ENCODE data around the gene TAF11L5. TPM values are rescaled to one million over a fixed set of nuclear protein-coding genes. Genes with fewer than 3 reads are reported as not detected.
"Not testable (repeated sequence)": the region's sequence is repeated elsewhere in the genome, so short reads cannot be mapped to it uniquely, and the experiment has no call there.

The TAF11L5 gene
- total RNA-seq, 2 donors from 2014 or later: not detected

DNA sequence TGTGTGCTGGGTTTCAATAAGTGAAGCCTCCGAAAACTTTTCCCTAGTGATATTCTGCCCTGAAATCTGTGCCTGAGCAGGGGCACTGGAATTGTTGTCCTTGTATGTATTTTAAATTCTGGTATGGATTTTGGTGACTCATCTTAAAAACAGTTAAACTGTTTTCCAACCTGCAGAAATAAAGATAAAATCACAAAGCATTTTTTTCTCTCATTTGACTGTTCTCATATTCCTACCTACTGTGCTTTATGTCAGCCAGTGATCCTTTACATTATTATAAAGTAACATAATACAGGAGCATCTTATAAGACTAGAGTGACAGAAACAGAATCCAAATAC is 37.9 kb upstream of the TAF11L5 start:
- 96% methylated on average over 1 of the region's 1 CpG for WGBS
- no peak for DNase-seq (ENCODE audit: low spot score)
- H3K9me3 ChIP-seq: no peaks in the 10 kb centered on the region
- H3K4me3 ChIP-seq: no peak overlapping the region
- no peak overlapping the region for H3K27ac ChIP-seq
- H3K4me1 ChIP-seq (replicated peaks): no peaks in the 10 kb centered on the region
- intact Hi-C loops (cut with DNase I): no loop called here
- H3K36me3 ChIP-seq: no peaks in the 10 kb centered on the region
- H3K27me3 ChIP-seq (replicated peaks; ENCODE audit: insufficient read depth): no peaks in the 10 kb centered on the region
- TF ChIP-seq POLR2AphosphoS5 (IDR thresholded peaks at IDR 0.05) (no peak), POLR2A (IDR thresholded peaks at IDR 0.05) (no peak)
- TF ChIP-seq, protein P1, sequence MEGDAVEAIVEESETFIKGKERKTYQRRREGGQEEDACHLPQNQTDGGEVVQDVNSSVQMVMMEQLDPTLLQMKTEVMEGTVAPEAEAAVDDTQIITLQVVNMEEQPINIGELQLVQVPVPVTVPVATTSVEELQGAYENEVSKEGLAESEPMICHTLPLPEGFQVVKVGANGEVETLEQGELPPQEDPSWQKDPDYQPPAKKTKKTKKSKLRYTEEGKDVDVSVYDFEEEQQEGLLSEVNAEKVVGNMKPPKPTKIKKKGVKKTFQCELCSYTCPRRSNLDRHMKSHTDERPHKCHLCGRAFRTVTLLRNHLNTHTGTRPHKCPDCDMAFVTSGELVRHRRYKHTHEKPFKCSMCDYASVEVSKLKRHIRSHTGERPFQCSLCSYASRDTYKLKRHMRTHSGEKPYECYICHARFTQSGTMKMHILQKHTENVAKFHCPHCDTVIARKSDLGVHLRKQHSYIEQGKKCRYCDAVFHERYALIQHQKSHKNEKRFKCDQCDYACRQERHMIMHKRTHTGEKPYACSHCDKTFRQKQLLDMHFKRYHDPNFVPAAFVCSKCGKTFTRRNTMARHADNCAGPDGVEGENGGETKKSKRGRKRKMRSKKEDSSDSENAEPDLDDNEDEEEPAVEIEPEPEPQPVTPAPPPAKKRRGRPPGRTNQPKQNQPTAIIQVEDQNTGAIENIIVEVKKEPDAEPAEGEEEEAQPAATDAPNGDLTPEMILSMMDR (IDR thresholded peaks at IDR 0.05): no peak

DNA sequence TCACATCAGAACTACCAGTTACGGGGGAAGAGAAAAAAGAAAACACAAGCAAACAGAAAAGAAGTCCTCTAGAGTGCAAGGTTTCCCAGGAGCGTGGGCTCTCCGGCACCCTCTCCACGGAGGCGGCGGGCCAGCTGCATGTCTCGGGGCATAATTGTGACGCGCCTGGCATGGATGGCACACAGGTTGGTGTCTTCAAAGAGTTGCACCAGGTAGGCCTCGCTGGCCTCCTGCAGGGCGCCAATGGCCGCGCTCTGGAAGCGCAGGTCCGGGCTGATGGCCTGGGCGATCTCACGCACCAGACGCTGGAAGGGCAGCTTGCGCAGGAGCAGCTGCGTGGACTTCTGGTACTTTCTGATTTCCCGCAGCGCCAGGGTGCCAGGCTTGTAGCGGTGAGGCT is 33.8 kb upstream of the TAF11L5 start:
- intact Hi-C loops (cut with DNase I); H3K27me3 ChIP-seq (replicated peaks; ENCODE audit: insufficient read depth); H3K36me3 ChIP-seq; H3K9me3 ChIP-seq; H3K4me3 ChIP-seq; DNase-seq (ENCODE audit: low spot score); H3K4me1 ChIP-seq (replicated peaks); H3K27ac ChIP-seq: not testable (repeated sequence)
- 96% methylated on average over 23 of the region's 23 CpGs for WGBS

DNA sequence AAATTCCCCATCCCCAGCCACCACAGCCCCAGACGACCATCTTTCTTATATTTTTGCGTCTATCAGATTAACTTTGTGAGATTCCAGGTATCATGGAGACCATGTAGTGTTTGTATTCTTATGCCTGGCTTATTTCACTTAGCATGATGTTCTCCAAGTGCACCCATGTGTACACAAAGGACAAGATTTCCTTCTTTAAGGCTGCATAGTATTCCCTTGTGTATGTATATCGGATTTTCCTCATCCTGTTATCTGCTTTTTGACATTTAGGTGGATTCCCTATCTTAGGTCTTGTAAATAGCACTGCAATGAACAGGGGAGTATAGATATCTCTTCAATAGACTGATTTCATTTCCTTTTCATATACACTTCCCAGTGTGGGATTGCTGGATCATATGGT is 32.3 kb upstream of the TAF11L5 start:
- H3K9me3 ChIP-seq: no peaks in the 10 kb centered on the region
- H3K4me3 ChIP-seq: no peak overlapping the region
- intact Hi-C loops (cut with DNase I): no loop called here
- H3K36me3 ChIP-seq: no peaks in the 10 kb centered on the region
- no peaks in the 10 kb centered on the region for H3K4me1 ChIP-seq (replicated peaks)
- H3K27me3 ChIP-seq (replicated peaks; ENCODE audit: insufficient read depth): no peaks in the 10 kb centered on the region
- H3K27ac ChIP-seq: no peak overlapping the region
- DNase-seq (ENCODE audit: low spot score): no peak
- TF ChIP-seq POLR2A (IDR thresholded peaks at IDR 0.05) (no peak), POLR2AphosphoS5 (IDR thresholded peaks at IDR 0.05) (no peak)
- TF ChIP-seq, protein P1 (IDR thresholded peaks at IDR 0.05): no peak
- WGBS: 92% methylated on average over 3 of the region's 3 CpGs

DNA sequence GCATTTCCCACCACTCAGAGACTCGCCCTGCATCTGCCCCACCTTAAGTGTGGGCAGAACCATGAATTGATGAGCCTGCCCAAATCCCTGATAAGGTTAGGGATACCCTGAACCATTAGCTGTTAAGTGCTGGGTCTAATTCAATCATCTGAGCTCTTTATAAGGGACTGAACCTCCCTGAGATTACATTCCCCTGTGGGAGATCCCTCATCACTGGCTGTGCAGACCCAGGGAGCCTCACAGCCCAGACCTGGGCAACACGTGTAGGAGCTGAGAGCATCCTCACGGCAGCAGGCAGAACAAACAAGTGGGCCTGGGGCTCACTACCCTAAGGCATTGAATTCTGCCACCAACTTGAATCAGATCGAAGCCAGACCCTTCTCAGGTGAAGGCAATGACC is 27.6 kb upstream of the TAF11L5 start:
- no peak for DNase-seq (ENCODE audit: low spot score)
- H3K27ac ChIP-seq: no peak overlapping the region

DNA sequence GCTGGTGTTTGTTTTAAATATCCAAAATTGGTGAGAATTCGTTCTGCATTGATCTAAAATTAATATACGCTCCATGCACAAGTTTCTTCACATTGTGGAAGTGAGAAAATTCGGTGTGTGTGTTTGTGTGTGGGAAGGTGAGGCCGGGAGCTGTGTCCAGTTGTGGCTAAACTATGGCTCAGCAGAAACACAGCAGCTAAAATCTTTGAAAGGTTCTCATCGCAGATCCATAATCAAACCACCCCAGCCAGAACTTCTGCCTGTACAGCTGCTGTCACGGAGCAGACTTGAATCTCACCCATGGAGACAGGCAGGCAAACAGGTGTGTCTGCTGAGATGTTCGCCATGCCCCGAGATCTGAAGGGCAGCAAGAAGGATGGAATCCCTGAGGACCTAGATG is 27.1 kb upstream of the TAF11L5 start, which contains the start of gene TAF11L2:
TAF11L2 (plus strand) TSS at position 301 of the 400 bp plus-strand sequence.
- intact Hi-C loops (cut with DNase I); H3K9me3 ChIP-seq; H3K4me3 ChIP-seq; DNase-seq (ENCODE audit: low spot score); H3K27me3 ChIP-seq (replicated peaks; ENCODE audit: insufficient read depth); H3K27ac ChIP-seq; H3K36me3 ChIP-seq; H3K4me1 ChIP-seq (replicated peaks): not testable (repeated sequence)
- WGBS: 95% methylated on average over 8 of the region's 8 CpGs

More for the DNA sequence above, 27.6 kb upstream of the TAF11L5 start:
- Histone ChIP-seq H3K36me3 (no peaks in the 10 kb centered on the region), H3K27me3 (replicated peaks; ENCODE audit: insufficient read depth) (no peaks in the 10 kb centered on the region), H3K9me3 (no peaks in the 10 kb centered on the region), H3K4me1 (replicated peaks) (no peaks in the 10 kb centered on the region), H3K4me3 (no peak overlapping the region)
- intact Hi-C loops (cut with DNase I): no loop called here
- TF ChIP-seq, protein P1 (IDR thresholded peaks at IDR 0.05): no peak
- TF ChIP-seq POLR2A (IDR thresholded peaks at IDR 0.05) (no peak), POLR2AphosphoS5 (IDR thresholded peaks at IDR 0.05) (no peak)
- WGBS: 74% methylated on average over 4 of the region's 4 CpGs

DNA sequence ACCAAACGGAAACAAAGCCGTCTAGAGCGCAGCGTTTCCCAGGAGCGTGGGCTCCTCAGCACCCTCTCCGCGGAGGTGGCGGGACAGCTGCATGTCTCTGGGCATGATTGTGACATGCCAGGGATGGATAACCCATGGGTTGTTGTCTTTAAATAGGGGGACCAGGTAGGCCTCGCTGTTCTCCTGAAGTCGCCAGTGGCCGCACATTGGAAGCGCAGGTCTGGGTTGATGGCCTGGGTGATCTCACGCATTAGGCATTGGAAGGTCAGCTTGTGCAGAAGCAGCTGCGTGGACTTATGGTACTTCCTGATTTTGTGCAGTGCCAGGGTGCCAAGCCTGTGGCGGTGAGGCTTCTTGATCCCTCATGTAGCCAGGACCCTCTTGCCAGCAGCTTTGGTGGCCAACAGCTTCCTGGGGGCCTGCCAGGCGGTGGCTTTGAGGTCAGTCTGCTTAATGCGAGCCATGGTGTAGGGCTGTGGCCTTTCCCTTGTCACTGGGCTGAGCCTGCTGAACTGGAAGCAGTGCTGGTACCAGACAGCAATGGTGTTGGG is 13.2 kb upstream of the TAF11L5 start:
- Histone ChIP-seq H3K27ac (no peak overlapping the region), H3K36me3 (no peaks in the 10 kb centered on the region), H3K27me3 (replicated peaks; ENCODE audit: insufficient read depth) (no peaks in the 10 kb centered on the region), H3K9me3 (no peaks in the 10 kb centered on the region), H3K4me3 (no peak overlapping the region), H3K4me1 (replicated peaks) (no peaks in the 10 kb centered on the region)
- TF ChIP-seq POLR2A (IDR thresholded peaks at IDR 0.05): no peak
- TF ChIP-seq, protein P1 (IDR thresholded peaks at IDR 0.05): no peak
- TF ChIP-seq POLR2AphosphoS5 (IDR thresholded peaks at IDR 0.05): no peak
- intact Hi-C loops (cut with DNase I): no loop called here
- 95% methylated on average over 17 of the region's 17 CpGs for WGBS
- DNase-seq (ENCODE audit: low spot score): no peak

DNA sequence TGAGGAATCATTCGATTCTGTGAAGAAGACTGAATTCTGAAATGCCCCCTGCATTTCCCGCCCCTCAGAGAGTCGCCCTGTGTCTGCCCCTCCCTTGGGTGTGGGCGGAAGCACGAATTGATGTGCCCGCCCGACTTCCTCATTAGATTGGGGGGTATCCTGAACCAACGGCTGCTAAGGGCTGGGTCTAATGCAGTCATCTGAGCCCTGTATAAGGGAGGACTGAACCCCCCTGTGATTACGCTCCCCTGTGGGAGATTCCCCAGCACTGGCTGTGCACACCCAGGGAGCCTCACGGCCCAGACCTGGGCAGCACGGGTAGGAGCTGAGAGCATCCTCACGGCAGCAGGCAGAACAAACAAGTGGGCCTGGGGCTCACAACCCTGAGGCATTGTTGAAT is 7.5 kb upstream of the TAF11L5 start:
- 84% methylated on average over 11 of the region's 12 CpGs for WGBS
- H3K27ac ChIP-seq; intact Hi-C loops (cut with DNase I); H3K4me1 ChIP-seq (replicated peaks); H3K27me3 ChIP-seq (replicated peaks; ENCODE audit: insufficient read depth); H3K4me3 ChIP-seq; H3K9me3 ChIP-seq; H3K36me3 ChIP-seq; DNase-seq (ENCODE audit: low spot score): not testable (repeated sequence)

DNA sequence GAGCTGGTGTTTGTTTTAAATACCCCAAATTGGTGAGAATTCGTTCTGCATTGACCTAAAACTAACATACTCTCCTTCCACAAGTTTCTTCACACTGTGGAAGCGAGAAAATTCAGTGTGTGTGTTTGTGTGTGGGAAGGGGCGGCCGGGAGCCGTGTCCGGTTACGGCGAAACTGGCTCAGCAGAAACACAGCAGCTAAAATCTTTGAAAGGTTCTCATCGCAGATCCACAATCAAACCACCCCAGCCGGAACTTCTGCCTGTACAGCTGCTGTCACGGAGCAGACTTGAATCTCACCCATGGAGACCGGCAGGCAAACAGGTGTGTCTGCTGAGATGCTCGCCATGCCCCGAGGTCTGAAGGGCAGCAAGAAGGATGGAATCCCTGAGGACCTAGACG is 7.0 kb upstream of the TAF11L5 start, which contains the start of gene TAF11L3:
TAF11L3 (plus strand) TSS at position 301 of the 400 bp plus-strand sequence.
- DNase-seq (ENCODE audit: low spot score); intact Hi-C loops (cut with DNase I); H3K27me3 ChIP-seq (replicated peaks; ENCODE audit: insufficient read depth); H3K36me3 ChIP-seq; H3K27ac ChIP-seq; H3K4me1 ChIP-seq (replicated peaks); H3K4me3 ChIP-seq; H3K9me3 ChIP-seq: not testable (repeated sequence)
- WGBS: no CpG with 5 or more reads among the region's 15 CpGs

DNA sequence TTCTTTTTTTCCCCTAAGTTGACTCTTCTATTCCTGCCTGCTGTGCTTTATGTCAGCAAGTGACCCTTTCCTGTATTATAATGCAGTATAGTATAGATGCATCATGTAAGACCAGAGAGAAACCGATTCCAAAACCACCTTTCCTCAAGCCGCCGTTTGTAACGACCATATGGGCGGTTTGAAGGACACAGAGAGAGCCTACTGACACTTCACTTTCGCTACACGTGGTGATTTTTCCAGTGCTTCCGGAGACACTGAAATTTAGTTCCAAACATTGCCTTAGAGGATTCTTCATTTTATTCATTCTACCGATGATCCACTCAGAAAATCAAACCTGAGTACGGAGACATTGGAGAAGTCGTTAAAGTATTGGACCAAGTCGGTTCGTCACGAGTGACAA is 5.5 kb upstream of the TAF11L5 start:
- WGBS: 94% methylated on average over 9 of the region's 14 CpGs
- H3K36me3 ChIP-seq; DNase-seq (ENCODE audit: low spot score); H3K4me1 ChIP-seq (replicated peaks); H3K27ac ChIP-seq; intact Hi-C loops (cut with DNase I); H3K27me3 ChIP-seq (replicated peaks; ENCODE audit: insufficient read depth); H3K4me3 ChIP-seq; H3K9me3 ChIP-seq: not testable (repeated sequence)

Data from prostate gland (tissue), 2 donors.